Epidermal melanocyte (primary cell): ENCODE measurements around the gene UBLCP1.
"Not testable (repeated sequence)": the region's sequence is repeated elsewhere in the genome, so short reads cannot be mapped to it uniquely, and the experiment has no call there.

Experiments used
- DNase-seq: peaks from one replicate; pipeline ENCODE4 v3.0.0; 2011; ENCODE audit warnings: low spot score; ENCODE audit not compliant: insufficient read length

The UBLCP1 gene

GRCh38 chr5:159249158-159249557, 13.9 kb upstream of the UBLCP1 start:
- no peak for DNase-seq

GRCh38 chr5:159252195-159252594, 10.9 kb upstream of the UBLCP1 start:
- DNase-seq: no peak

- DNase-seq: no peak
Measured at GRCh38 chr5:159257007-159257406, 6.1 kb upstream of the UBLCP1 start.

- DNase-seq: no peak
Measured at GRCh38 chr5:159257629-159258283, 5.3 kb upstream of the UBLCP1 start.

- DNase-seq: no peak
Measured at GRCh38 chr5:159258361-159258760, 4.7 kb upstream of the UBLCP1 start.

GRCh38 chr5:159260212-159260611, 2.9 kb upstream of the UBLCP1 start:
- not testable (repeated sequence) for DNase-seq

GRCh38 chr5:159262472-159262858, 625 bp upstream of the UBLCP1 start:
- DNase-seq: no peak

GRCh38 chr5:159263569-159263905, 447 bp downstream of the UBLCP1 start:
- no peak for DNase-seq

- DNase-seq: not testable (repeated sequence)
Measured at GRCh38 chr5:159266764-159267163, 3.7 kb downstream of the UBLCP1 start.

- DNase-seq: no peak
Measured at GRCh38 chr5:159269723-159270122, 6.6 kb downstream of the UBLCP1 start.

- DNase-seq: no peak
Measured at GRCh38 chr5:159273923-159274322, 10.8 kb downstream of the UBLCP1 start.

- no peak for DNase-seq
Measured at GRCh38 chr5:159274676-159275075, 11.6 kb downstream of the UBLCP1 start.

- no peak for DNase-seq
Measured at GRCh38 chr5:159286420-159287035, 23.4 kb downstream of the UBLCP1 start.

GRCh38 chr5:159290741-159291140, 27.7 kb downstream of the UBLCP1 start:
- DNase-seq: no peak

GRCh38 chr5:159294921-159295320, 31.8 kb downstream of the UBLCP1 start:
- DNase-seq: no peak

- DNase-seq: not testable (repeated sequence)
Measured at GRCh38 chr5:159297300-159297699, 34.2 kb downstream of the UBLCP1 start.

GRCh38 chr5:159301466-159301865, 38.4 kb downstream of the UBLCP1 start:
- no peak for DNase-seq

GRCh38 chr5:159301929-159302860, 39.1 kb downstream of the UBLCP1 start:
- not testable (repeated sequence) for DNase-seq

GRCh38 chr5:159303286-159303685, 40.2 kb downstream of the UBLCP1 start:
- no peak for DNase-seq

- DNase-seq: no peak
Measured at GRCh38 chr5:159304961-159305595, 42.0 kb downstream of the UBLCP1 start.

- no peak for DNase-seq
Measured at GRCh38 chr5:159309689-159310433, 46.8 kb downstream of the UBLCP1 start.
